BJ (cell line): ENCODE results near the gene C19orf85. TPM values are rescaled to one million over a fixed set of nuclear protein-coding genes. Genes with fewer than 3 reads are reported as not detected.
A peak's percentile ranks its signal among the peaks of the same experiment; 100 is the strongest.

ENCODE experiments used
- CTCF ChIA-PET: fragments of 350-600 bp; formaldehyde crosslinking; extraction: SDS; loops from one replicate; lab custom pipeline; 2021; ENCODE audit warnings: antibody characterized with exemption, inconsistent platforms; lab: Yijun Ruan, JAX
- POLR2A ChIA-PET: fragments of 300-600 bp; sonication (Branson Sonifier 250); formaldehyde crosslinking; extraction: SDS; loops from one replicate; lab custom pipeline; 2021; ENCODE audit warnings: antibody characterized with exemption; lab: Charles Lee
- DNase-seq: peaks from one replicate; pipeline ENCODE4 v3.0.0-alpha.2; 2011; ENCODE audit warnings: low read depth
- H3K27me3 ChIP-seq: 2 replicates; pipeline ENCODE4 v1.6.0; 2011; ENCODE audit warnings: low read length; ENCODE audit not compliant: control insufficient read depth, insufficient read depth
- H3K36me3 ChIP-seq: 2 replicates; pipeline ENCODE4 v1.5.1; 2011; ENCODE audit warnings: low read length; ENCODE audit not compliant: control insufficient read depth, insufficient read depth
- H3K4me3 ChIP-seq: 2 replicates; pipeline ENCODE4 v1.5.1; 2011; ENCODE audit warnings: low read depth, mild to moderate bottlenecking, control low read depth, low read length
- CTCF ChIP-seq: IDR thresholded peaks from 2 replicates; pipeline ENCODE4 v1.5.1; 2011; ENCODE audit warnings: low read depth, mild to moderate bottlenecking, control low read depth, inconsistent platforms, low read length, moderate library complexity; ENCODE audit not compliant: insufficient read depth
- polyA plus RNA-seq: library from polyadenylated mRNA; depleted of rRNA; stranded (reverse); fragments of >200 nt; gene quantifications from 2 replicates; pipeline ENCODE4 v1.2.3, GENCODE V29; 2011; rRNA removed

The C19orf85 gene
- polyA plus RNA-seq, 1 experiment = not detected

- H3K27me3 ChIP-seq = peaks cover 5% of the 10 kb centered on the region
- no peaks in the 10 kb centered on the region for H3K36me3 ChIP-seq
- no peak overlapping the region for H3K4me3 ChIP-seq
- ChIA-PET CTCF (interaction anchor here (0.8 to 6.0 kb wide), 6 partner anchors 17 to 287 kb away, joined by 3 to 72 read pairs (median 16); no protein-coding TSS in a partner anchor), POLR2A (interaction anchor here (0.7 kb wide), 1 partner anchor 145 kb away, joined by 7 read pairs; no protein-coding TSS in a partner anchor)
- no peak for DNase-seq
- TF ChIP-seq CTCF = no peak
Measured at GRCh38 chr19:55419624-55420236, 44.8 kb downstream of the C19orf85 start.

GRCh38 chr19:55419103-55419502 lies 45.4 kb downstream of the C19orf85 start:
- DNase-seq = no peak
- no peak for TF ChIP-seq CTCF
- ChIA-PET CTCF (interaction anchor here (0.8 to 6.0 kb wide), 21 partner anchors 8 to 332 kb away, joined by 3 to 72 read pairs (median 6); partner anchors contain the start of genes TMEM238 and UBE2S), POLR2A (interaction anchor here (0.7 kb wide), 1 partner anchor 144 kb away, joined by 7 read pairs; no protein-coding TSS in a partner anchor)
- H3K27me3 ChIP-seq = peaks cover 4% of the 10 kb centered on the region
- no peak overlapping the region for H3K4me3 ChIP-seq
- no peaks in the 10 kb centered on the region for H3K36me3 ChIP-seq

- H3K36me3 ChIP-seq = no peaks in the 10 kb centered on the region
- peak; percentile 37 for DNase-seq
- no peaks in the 10 kb centered on the region for H3K27me3 ChIP-seq
- H3K4me3 ChIP-seq = no peak overlapping the region
- POLR2A ChIA-PET = interaction anchor here (1.2 kb wide), 1 partner anchor 10 kb away, joined by 4 read pairs; no protein-coding TSS in a partner anchor
- CTCF ChIA-PET = interaction anchor here (0.6 to 6.0 kb wide), 42 partner anchors 9 to 331 kb away, joined by 3 to 72 read pairs (median 5); partner anchors contain the start of genes SHISA7, TMEM150B, TMEM238 and UBE2S
- TF ChIP-seq CTCF = peak; percentile 81
Measured at GRCh38 chr19:55418185-55418584, 46.4 kb downstream of the C19orf85 start.

Other genes with a start within 250 kb of the C19orf85 start
- gene TMEM86B, start 236.0 kb downstream of the C19orf85 start, polyA plus RNA-seq = 0.56 and 1.5 TPM in 2 replicates
- gene PPP6R1, start 205.7 kb downstream of the C19orf85 start, polyA plus RNA-seq = 25.9 and 42.5 TPM in 2 replicates
- 24.4 and 43.8 TPM in 2 replicates for gene HSPBP1, start 184.6 kb downstream of the C19orf85 start, polyA plus RNA-seq
- 10.6 and 12.8 TPM in 2 replicates for gene BRSK1, start 180.8 kb downstream of the C19orf85 start, polyA plus RNA-seq
- gene TMEM150B, start 139.4 kb downstream of the C19orf85 start, polyA plus RNA-seq = not detected in 2 replicates
- gene KMT5C, start 124.9 kb downstream of the C19orf85 start, polyA plus RNA-seq = 3.7 and 6.4 TPM in 2 replicates
- 0.12 and 0.58 TPM in 2 replicates for gene COX6B2, start 110.0 kb downstream of the C19orf85 start, polyA plus RNA-seq
- 0.02 TPM in 1 of 2 replicates, not detected in the other for gene GARIN5B, start 101.5 kb downstream of the C19orf85 start, polyA plus RNA-seq
- gene IL11, start 94.3 kb downstream of the C19orf85 start, polyA plus RNA-seq = 11.9 and 16.4 TPM in 2 replicates
- gene TMEM190, start 87.9 kb downstream of the C19orf85 start, polyA plus RNA-seq = 0.93 and 1.3 TPM in 2 replicates
- 0.10 and 0.15 TPM in 2 replicates for gene TMEM238, start 80.5 kb downstream of the C19orf85 start, polyA plus RNA-seq
- 485 and 838 TPM in 2 replicates for gene RPL28, start 78.8 kb downstream of the C19orf85 start, polyA plus RNA-seq
- 47.7 and 79.4 TPM in 2 replicates for gene UBE2S, start 57.0 kb downstream of the C19orf85 start, polyA plus RNA-seq
- not detected in 2 replicates for gene SHISA7, start 21.5 kb downstream of the C19orf85 start, polyA plus RNA-seq
- gene ISOC2, start 3.1 kb downstream of the C19orf85 start, polyA plus RNA-seq = 93.8 and 123 TPM in 2 replicates
- gene ZNF628, start 11.9 kb upstream of the C19orf85 start, polyA plus RNA-seq = 0.36 and 0.48 TPM in 2 replicates
- gene NAT14, start 20.4 kb upstream of the C19orf85 start, polyA plus RNA-seq = 20.4 and 34.8 TPM in 2 replicates
- gene SSC5D, start 23.7 kb upstream of the C19orf85 start, polyA plus RNA-seq = 5.5 and 8.2 TPM in 2 replicates
- gene SBK2, start 72.4 kb upstream of the C19orf85 start, polyA plus RNA-seq = 0.07 TPM in 1 of 2 replicates, not detected in the other
- gene SBK3, start 80.8 kb upstream of the C19orf85 start, polyA plus RNA-seq = 0.06 and 0.11 TPM in 2 replicates
- gene ZNF579, start 116.1 kb upstream of the C19orf85 start, polyA plus RNA-seq = 2.6 and 3.8 TPM in 2 replicates
- gene FIZ1, start 134.8 kb upstream of the C19orf85 start, polyA plus RNA-seq = 3.7 and 4.0 TPM in 2 replicates
- gene ZNF524, start 135.5 kb upstream of the C19orf85 start, polyA plus RNA-seq = 7.8 TPM in 2 replicates
- 1.2 and 1.4 TPM in 2 replicates for gene ZNF865, start 140.9 kb upstream of the C19orf85 start, polyA plus RNA-seq
- 2.9 and 4.5 TPM in 2 replicates for gene ZNF784, start 159.8 kb upstream of the C19orf85 start, polyA plus RNA-seq
- 10.3 and 12.2 TPM in 2 replicates for gene ZNF580, start 176.3 kb upstream of the C19orf85 start, polyA plus RNA-seq
- 22.1 and 31.3 TPM in 2 replicates for gene ZNF581, start 178.9 kb upstream of the C19orf85 start, polyA plus RNA-seq
- gene CCDC106, start 183.5 kb upstream of the C19orf85 start, polyA plus RNA-seq = 5.5 and 8.9 TPM in 2 replicates
- 152 and 170 TPM in 2 replicates for gene U2AF2, start 190.3 kb upstream of the C19orf85 start, polyA plus RNA-seq
- 31.4 and 60.8 TPM in 2 replicates for gene EPN1, start 210.5 kb upstream of the C19orf85 start, polyA plus RNA-seq